Liver (tissue), 9 donors: ENCODE data around the gene CHPF2. TPM values are rescaled to one million over a fixed set of nuclear protein-coding genes. Genes with fewer than 3 reads are reported as not detected.

ENCODE experiments used
- DNase-seq: peaks from one replicate; pipeline ENCODE4 v3.0.0-alpha.2; 2017; ENCODE audit warnings: low spot score
- H3K27ac ChIP-seq, 2 donors: one replicate each; pipeline ENCODE4 v1.7.0; 2013; ENCODE audit warnings: inconsistent platforms in 2 of 2, low read length in 2 of 2, control low read depth in 1 of 2, low read depth in 1 of 2, mild to moderate bottlenecking in 1 of 2
- H3K27me3 ChIP-seq, 4 donors: one replicate each; pipeline versions ENCODE4 v1.6.1 to v1.7.0; 2013; ENCODE audit warnings: low read length in 3 of 4, inconsistent platforms in 1 of 4, mild to moderate bottlenecking in 1 of 4, moderate library complexity in 1 of 4; ENCODE audit not compliant: control insufficient read depth in 4 of 4, insufficient read depth in 4 of 4
- H3K36me3 ChIP-seq, 4 donors: one replicate each; pipeline versions ENCODE4 v1.6.1 to v1.7.0; 2013; ENCODE audit warnings: low read length in 3 of 4, mild to moderate bottlenecking in 3 of 4, low read depth in 1 of 4, moderate library complexity in 1 of 4; ENCODE audit not compliant: control insufficient read depth in 4 of 4, insufficient read depth in 3 of 4
- H3K4me1 ChIP-seq, 4 donors: one replicate each; pipeline versions ENCODE4 v1.6.1 to v1.7.0; 2013; ENCODE audit warnings: low read length in 3 of 4, mild to moderate bottlenecking in 3 of 4, moderate library complexity in 1 of 4; ENCODE audit not compliant: control insufficient read depth in 4 of 4, insufficient read depth in 4 of 4
- H3K4me3 ChIP-seq, 3 donors: one replicate each; pipeline versions ENCODE4 v1.6.1 to v1.7.0; 2013; ENCODE audit warnings: low read length in 3 of 3, control low read depth in 1 of 3, low read depth in 1 of 3, mild to moderate bottlenecking in 1 of 3
- H3K9ac ChIP-seq, 2 donors: one replicate each; pipeline ENCODE4 v1.7.0; 2013; ENCODE audit warnings: low read length in 2 of 2, mild to moderate bottlenecking in 2 of 2, moderate library complexity in 2 of 2, control low read depth in 1 of 2, low read depth in 1 of 2
- H3K9me3 ChIP-seq, 4 donors: one replicate each; pipeline versions ENCODE4 v1.6.1 to v1.7.0; 2013; ENCODE audit warnings: low read length in 3 of 4; ENCODE audit not compliant: control insufficient read depth in 4 of 4
- CTCF ChIP-seq: fragments of 150-350 bp; IDR thresholded peaks from 2 replicates; pipeline ENCODE4 v1.5.1; 2017; ENCODE audit warnings: improper control_type of control experiment, low read depth, low read length; ENCODE audit not compliant: missing input control
- EGR1 ChIP-seq, 2 donors: IDR thresholded peaks; 2 replicates each; pipeline ENCODE4 v1.6.1; 2016 to 2018; ENCODE audit warnings: antibody characterized with exemption in 2 of 2, low read depth in 2 of 2
- FOXA1 ChIP-seq: IDR thresholded peaks from 2 replicates; pipeline ENCODE4 v1.6.1; 2016; ENCODE audit warnings: antibody characterized with exemption
- FOXA2 ChIP-seq: IDR thresholded peaks from 2 replicates; pipeline ENCODE4 v1.6.1; 2016; ENCODE audit warnings: antibody characterized with exemption
- GABPA ChIP-seq, 2 donors: IDR thresholded peaks in 1 of 2; conservative IDR thresholded peaks in 1 of 2; 2 replicates each; pipeline ENCODE4 v1.6.1; 2016; ENCODE audit warnings: antibody characterized with exemption in 2 of 2, mild to moderate bottlenecking in 1 of 2, moderate library complexity in 1 of 2
- HNF4A ChIP-seq, 2 donors: conservative IDR thresholded peaks; 2 replicates each; pipeline ENCODE4 v1.6.1; 2016; ENCODE audit warnings: antibody characterized with exemption in 2 of 2, mild to moderate bottlenecking in 2 of 2
- HNF4G ChIP-seq: IDR thresholded peaks from 2 replicates; pipeline ENCODE4 v1.6.1; 2016; ENCODE audit warnings: antibody characterized with exemption
- JUND ChIP-seq, 2 donors: IDR thresholded peaks; 2 replicates each; pipeline ENCODE4 v1.6.1; 2016; ENCODE audit warnings: antibody characterized with exemption in 2 of 2
- NR2F2 ChIP-seq: IDR thresholded peaks from 2 replicates; pipeline ENCODE4 v1.6.1; 2016; ENCODE audit warnings: antibody characterized with exemption
- RAD21 ChIP-seq, 2 donors: IDR thresholded peaks; 2 replicates each; pipeline ENCODE4 v1.6.1; 2016; ENCODE audit warnings: antibody characterized with exemption in 2 of 2, mild to moderate bottlenecking in 2 of 2
- REST ChIP-seq: IDR thresholded peaks from 2 replicates; pipeline ENCODE4 v1.6.1; 2016; ENCODE audit warnings: antibody characterized with exemption, mild to moderate bottlenecking
- SP1 ChIP-seq: IDR thresholded peaks from 2 replicates; pipeline ENCODE4 v1.6.1; 2018; ENCODE audit warnings: antibody characterized with exemption, mild to moderate bottlenecking
- ZBTB33 ChIP-seq: IDR thresholded peaks from 2 replicates; pipeline ENCODE4 v1.6.1; 2016; ENCODE audit warnings: antibody characterized with exemption
- WGBS: extraction: QIAGEN DNeasy Blood & Tissue Kit; methylation state at CpG from one replicate; pipeline ENCODE4 v1.1.7; 2013; 5-methylcytosine and 5-hydroxymethylcytosine counted together
- polyA plus RNA-seq, 2 donors: library from polyadenylated mRNA; stranded (reverse) in 1 of 2; unstranded in 1 of 2; fragments of 200-250 nt in 1 of 2; fragments of >200 nt in 1 of 2; fragmentation: Nextera tagmentation in 1 of 2; extraction: Ambion mirVana in 1 of 2; gene quantifications; one replicate each; pipeline versions ENCODE4 v1.2.1 to v1.2.3, GENCODE V29; 2013 to 2015
- total RNA-seq, 2 donors: library from RNA; depleted of rRNA; stranded (reverse); fragments of >200 nt; gene quantifications; one replicate each; pipeline ENCODE4 v1.2.3, GENCODE V29; 2014
- donor health status: healthy.
- donor health status: healthy.
- donor health status: healthy.
- donor health status: healthy.
- donor health status: healthy.

CHPF2 gene
- total and polyA plus RNA-seq, 4 donors: 4.1 to 19.7 (median 18.1) TPM

GRCh38 chr7:151208253-151208862, 23.9 kb upstream of the CHPF2 start:
- Histone ChIP-seq H3K4me1 (no peaks in the 10 kb centered on the region), H3K27me3 (peaks cover 0 to 12% (median 0%) of the 10 kb centered on the region in 4 donors), H3K9me3 (no peaks in the 10 kb centered on the region), H3K36me3 (peaks cover 1 to 7% (median 3%) of the 10 kb centered on the region in 4 donors), H3K4me3 (no peak overlapping the region), H3K27ac (no peak overlapping the region), H3K9ac (no peak overlapping the region)
- no peak for TF ChIP-seq GABPA (IDR thresholded peaks at IDR 0.05 in 1 of 2, conservative IDR thresholded peaks at IDR 0.05 in 1 of 2)
- no peak for TF ChIP-seq EGR1 (IDR thresholded peaks at IDR 0.05; ENCODE audit: low read depth in 2 of 2)
- 69% methylated on average over 9 of the region's 9 CpGs for WGBS
- no peak for DNase-seq

- Histone ChIP-seq H3K9me3 (no peaks in the 10 kb centered on the region), H3K4me1 (no peaks in the 10 kb centered on the region), H3K36me3 (peaks cover 5 to 20% (median 13%) of the 10 kb centered on the region in 4 donors), H3K27ac (no peak overlapping the region), H3K27me3 (peaks cover 0 to 6% (median 0%) of the 10 kb centered on the region in 4 donors), H3K4me3 (no peak overlapping the region), H3K9ac (no peak overlapping the region)
- DNase-seq: no peak
- no peak for TF ChIP-seq HNF4G
- TF ChIP-seq CTCF: no peak
- no peak for TF ChIP-seq REST
- no peak for TF ChIP-seq RAD21 (IDR thresholded peaks at IDR 0.05)
- TF ChIP-seq FOXA1: no peak
- TF ChIP-seq HNF4A (conservative IDR thresholded peaks at IDR 0.05): no peak
- TF ChIP-seq NR2F2: no peak
- WGBS: 89% methylated on average over 6 of the region's 6 CpGs
These were observed 22.7 kb upstream of the CHPF2 start for GRCh38 chr7:151209588-151209987.

GRCh38 chr7:151210087-151210854, 22.0 kb upstream of the CHPF2 start, which contains the start of gene H2BK1:
Gene H2BK1, minus strand, starts transcription at chr7:151210488. Its CDS starts 170 bp downstream, at chr7:151210318.
- H3K9me3 ChIP-seq: no peaks in the 10 kb centered on the region
- H3K4me3 ChIP-seq: no peak within 1 kb of the TSS
- TF ChIP-seq SP1 (no peak), ZBTB33 (no peak), CTCF (no peak), HNF4A (conservative IDR thresholded peaks at IDR 0.05) (no peak), GABPA (IDR thresholded peaks at IDR 0.05 in 1 of 2, conservative IDR thresholded peaks at IDR 0.05 in 1 of 2) (no peak), RAD21 (IDR thresholded peaks at IDR 0.05) (no peak), JUND (IDR thresholded peaks at IDR 0.05) (no peak), HNF4G (no peak), FOXA2 (no peak)
- H3K27ac ChIP-seq: no peak within 1 kb of the TSS
- H3K36me3 ChIP-seq: peaks cover 10 to 27% (median 19%) of the 10 kb centered on the region in 4 donors
- 84% methylated on average over 17 of the region's 17 CpGs for WGBS
- no peak within 1 kb of the TSS for H3K9ac ChIP-seq
- no peak for DNase-seq
- H3K4me1 ChIP-seq: no peaks in the 10 kb centered on the region
- peaks cover 0 to 6% (median 0%) of the 10 kb centered on the region in 4 donors for H3K27me3 ChIP-seq
